Panc1 (cell line): ENCODE results near the gene NOC2L. TPM values are rescaled to one million over a fixed set of nuclear protein-coding genes. Genes with fewer than 3 reads are reported as not detected.

Experiments
- total RNA-seq: library from RNA; stranded (reverse); gene quantifications from one replicate; pipeline ENCODE4 v1.2.1, GENCODE V29; 2021; ENCODE audit not compliant: unreplicated experiment

NOC2L gene
- total RNA-seq, 1 experiment from 2014 or later, result 193 TPM

Other genes starting within 250 kb of the NOC2L start
- gene SAMD11, start 35.3 kb downstream of the NOC2L start, total RNA-seq, result 51.8 TPM
- 58.8 TPM for gene KLHL17, start 1.3 kb upstream of the NOC2L start, total RNA-seq
- gene PLEKHN1, start 7.2 kb upstream of the NOC2L start, total RNA-seq, result 9.8 TPM
- 1.5 TPM for gene PERM1, start 22.8 kb upstream of the NOC2L start, total RNA-seq
- 74.2 TPM for gene HES4, start 40.8 kb upstream of the NOC2L start, total RNA-seq
- gene ISG15, start 54.2 kb upstream of the NOC2L start, total RNA-seq, result 102 TPM
- 153 TPM for gene AGRN, start 60.9 kb upstream of the NOC2L start, total RNA-seq
- gene RNF223, start 115.0 kb upstream of the NOC2L start, total RNA-seq, result 0.08 TPM
- 28.8 TPM for gene C1orf159, start 156.8 kb upstream of the NOC2L start, total RNA-seq
- not detected for gene TTLL10, start 214.6 kb upstream of the NOC2L start, total RNA-seq
- gene TNFRSF18, start 247.3 kb upstream of the NOC2L start, total RNA-seq, result 4.3 TPM